HG03571 (cell line): ENCODE measurements around the gene HNRNPA2B1.
"Not testable (repeated sequence)": the region's sequence is repeated elsewhere in the genome, so short reads cannot be mapped to it uniquely, and the experiment has no call there.

Experiments used
- ATAC-seq: cut with Tn5 transposase; IDR thresholded peaks from one replicate; pipeline ENCODE4 v1.9.1; 2021; ENCODE audit not compliant: unreplicated experiment

Gene HNRNPA2B1

DNA sequence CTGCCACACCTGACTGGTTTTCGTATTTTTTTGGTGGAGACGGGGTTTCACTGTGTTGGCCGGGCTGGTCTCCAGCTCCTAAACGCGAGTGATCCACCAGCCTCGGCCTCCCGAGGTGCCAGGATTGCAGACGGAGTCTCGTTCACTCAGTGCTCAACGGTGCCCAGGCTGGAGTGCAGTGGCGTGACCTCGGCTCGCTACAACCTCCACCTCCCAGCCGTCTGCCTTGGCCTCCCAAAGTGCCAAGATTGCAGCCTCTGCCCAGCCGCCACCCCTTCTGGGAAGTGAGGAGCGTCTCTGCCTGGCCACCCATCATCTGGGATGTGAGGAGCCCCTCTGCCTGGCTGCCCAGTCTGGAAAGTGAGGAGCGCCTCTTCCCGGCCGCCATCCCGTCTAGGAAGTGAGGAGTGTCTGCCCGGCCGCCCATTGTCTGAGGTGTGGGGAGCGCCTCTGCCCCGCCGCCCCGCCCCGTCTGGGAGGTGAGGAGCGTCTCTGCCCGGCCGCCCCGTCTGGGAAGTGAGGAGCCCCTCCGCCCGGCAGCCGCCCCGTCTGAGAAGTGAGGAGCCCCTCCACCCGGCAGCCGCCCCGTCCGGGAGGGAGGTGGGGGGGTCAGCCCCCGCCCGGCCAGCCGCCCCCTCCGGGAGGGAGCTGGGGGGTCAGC is 52.8 kb downstream of the HNRNPA2B1 start:
- ATAC-seq, result not testable (repeated sequence)

DNA sequence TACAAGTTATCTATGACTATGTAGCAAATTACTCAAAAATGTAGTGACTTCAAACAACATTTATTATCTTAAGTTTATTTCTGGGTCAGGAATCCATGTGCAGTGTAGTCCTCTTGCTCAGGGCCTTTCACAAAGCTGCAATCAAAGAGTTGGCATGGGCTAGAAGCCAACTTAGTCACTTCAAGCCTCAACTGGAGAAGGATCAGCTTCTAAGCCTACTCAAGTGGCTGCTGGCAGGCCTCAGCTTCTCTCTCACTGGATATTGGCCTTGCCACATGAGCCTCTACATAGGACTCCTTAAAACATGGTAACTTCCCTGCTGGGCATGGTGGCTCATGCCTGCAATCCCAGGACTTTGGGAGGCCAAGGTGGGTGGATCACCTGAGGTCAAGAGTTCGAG is 53.5 kb downstream of the HNRNPA2B1 start:
- ATAC-seq, result no peak

DNA sequence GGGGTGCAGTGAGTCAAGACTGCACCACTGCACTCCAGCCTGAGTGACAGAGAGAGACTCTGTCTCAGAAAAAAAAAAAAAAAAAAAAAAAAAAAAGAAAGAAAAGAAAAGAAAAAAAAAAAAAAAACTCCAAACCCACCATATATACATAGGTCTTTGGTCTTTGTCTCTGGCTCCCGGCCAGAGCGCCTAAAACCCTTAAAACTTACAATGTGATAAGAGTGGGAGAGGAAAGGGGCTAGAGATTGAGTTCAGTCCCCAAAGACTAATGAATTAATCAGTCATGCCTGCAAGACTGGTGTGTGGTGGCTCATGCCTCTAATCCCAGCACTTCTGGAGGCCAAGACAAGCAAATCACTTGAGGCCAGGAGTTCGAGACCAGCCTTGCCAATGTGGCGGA is 55.3 kb downstream of the HNRNPA2B1 start:
- ATAC-seq, result no peak

DNA sequence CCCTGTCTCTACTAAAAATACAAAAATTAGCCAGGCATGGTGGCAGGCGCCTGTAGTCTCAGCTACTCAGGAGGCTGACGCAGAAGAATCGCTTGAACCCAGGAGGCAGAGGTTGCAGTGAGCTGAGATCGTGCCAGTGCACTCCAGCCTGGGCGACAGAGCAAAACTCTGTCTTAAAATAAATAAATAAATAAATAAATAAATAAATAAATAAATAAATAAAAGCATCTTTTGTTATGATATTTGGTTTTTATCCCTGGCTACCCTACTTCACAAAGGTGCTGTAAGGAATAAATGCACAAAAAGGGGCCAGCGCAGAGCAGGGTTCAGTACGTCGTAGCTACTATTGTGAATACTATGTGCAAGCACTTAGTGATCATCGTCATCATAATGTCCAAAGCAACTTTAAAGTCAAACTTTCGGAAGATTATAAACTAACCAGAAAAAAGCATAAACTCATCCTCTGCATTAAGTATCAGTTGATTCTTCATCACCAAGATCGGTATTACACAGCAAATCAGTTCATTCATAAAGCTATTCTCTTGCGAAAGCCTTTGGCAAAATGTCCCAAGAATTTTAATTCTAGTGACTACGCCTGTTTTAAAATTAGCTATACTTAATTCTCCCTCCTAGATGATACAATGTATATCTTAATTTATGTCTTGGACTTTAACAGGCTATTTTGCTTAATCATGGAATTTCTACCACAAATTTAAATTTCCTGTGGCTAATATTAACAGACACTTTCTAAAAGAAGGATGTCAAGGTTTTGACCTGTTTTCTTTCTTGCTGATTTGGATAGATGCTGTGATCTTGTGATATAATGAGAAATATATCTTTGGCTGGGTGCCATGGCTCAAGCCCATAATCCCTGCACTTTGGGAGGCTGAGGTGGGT is 56.1 kb downstream of the HNRNPA2B1 start:
- ATAC-seq, result no peak

DNA sequence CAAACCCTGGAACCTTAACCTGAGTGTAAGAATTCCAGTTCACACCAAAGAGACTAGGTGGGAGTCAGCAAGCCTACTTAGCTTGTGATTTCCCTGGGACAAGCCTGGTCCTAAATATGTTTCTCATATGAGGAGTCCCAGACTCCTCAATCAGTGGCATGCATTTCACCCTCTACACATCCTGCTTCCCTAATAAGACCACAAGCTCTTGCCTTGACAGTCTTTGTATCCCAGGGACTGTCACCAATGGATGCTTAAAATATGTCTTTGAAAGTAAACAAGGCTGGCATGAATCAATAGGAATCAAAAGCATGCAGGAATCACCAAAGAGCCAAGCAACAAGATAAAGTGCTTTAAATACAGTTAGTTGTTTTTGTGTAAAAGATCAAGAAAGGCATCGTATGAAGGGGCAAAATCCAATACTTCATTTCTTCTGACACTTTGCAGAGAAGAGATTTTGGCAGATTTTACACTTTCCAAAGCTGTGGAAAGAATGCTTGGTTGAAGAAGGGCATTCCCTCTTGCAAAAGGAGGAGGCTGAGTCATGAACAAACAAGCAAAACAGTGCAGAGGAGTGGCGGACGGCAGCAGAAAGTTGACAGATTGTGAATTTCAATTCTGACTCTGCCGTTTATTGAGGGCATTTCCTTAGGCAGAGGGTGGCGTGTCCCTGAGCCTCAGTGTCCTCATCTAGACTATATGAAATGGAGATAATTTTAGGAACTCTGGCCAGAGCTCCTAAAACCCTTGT is 57.1 kb downstream of the HNRNPA2B1 start:
- ATAC-seq, result no peak

DNA sequence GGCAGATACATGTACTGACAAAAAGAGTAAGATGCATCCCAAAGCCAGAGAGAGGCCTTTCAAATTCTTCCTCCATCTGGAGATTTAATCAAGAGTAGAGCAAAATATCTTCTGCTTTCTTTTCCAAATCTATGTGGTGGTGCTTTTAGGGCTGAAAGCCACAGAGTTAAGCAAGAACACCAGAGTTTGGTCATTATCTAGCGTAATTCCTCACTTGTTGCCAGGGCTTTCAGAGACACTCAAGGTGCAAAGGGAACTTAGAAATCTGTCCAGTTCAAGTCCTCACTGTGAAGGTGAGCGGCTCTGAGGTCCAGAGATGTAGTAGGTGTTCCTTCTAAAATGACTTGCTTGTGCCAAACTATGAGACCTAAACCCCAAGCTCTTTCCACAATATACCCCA is 59.5 kb downstream of the HNRNPA2B1 start:
- no peak for ATAC-seq

DNA sequence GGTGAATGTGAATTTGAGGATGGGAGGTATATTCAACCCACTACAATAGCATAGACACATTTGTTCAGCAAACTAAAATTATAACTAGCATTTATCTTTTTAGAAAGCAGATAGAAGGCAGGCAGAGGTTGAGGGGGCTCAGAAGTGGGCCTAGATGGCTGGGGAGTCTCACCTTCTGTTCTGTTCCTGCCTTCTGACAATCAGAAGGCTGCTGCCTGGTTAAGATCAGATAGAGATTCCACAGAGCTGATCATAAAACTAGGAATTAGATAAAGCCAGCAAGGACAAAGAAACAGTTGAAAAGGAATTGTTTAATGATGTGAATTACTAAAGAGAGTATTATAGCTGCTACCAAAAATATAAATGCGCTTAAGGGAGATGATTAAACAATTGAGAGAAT is 60.2 kb downstream of the HNRNPA2B1 start:
- no peak for ATAC-seq
